Naive thymus-derived CD4-positive, alpha-beta T cell (primary cell): ENCODE measurements around the gene SLC39A1. TPM values are rescaled to one million over a fixed set of nuclear protein-coding genes. Genes with fewer than 3 reads are reported as not detected.
A peak's percentile ranks its signal among the peaks of the same experiment; 100 is the strongest.

Experiments used
- ATAC-seq: fragments of 150-1000 bp; cut with Tn5 transposase; 2 replicates; pipeline ENCODE4 v1.10.0; 2021; ENCODE audit warnings: mild to moderate bottlenecking, moderate library complexity
- CTCF ChIA-PET: fragments of 350-600 bp; sonication (Branson Sonifier 250); formaldehyde crosslinking; loops from one replicate; lab custom pipeline; 2021; ENCODE audit warnings: antibody characterized with exemption; lab: Charles Lee
- POLR2A ChIA-PET: fragments of 350-600 bp; sonication (Branson Sonifier 250); formaldehyde crosslinking; loops from one replicate; lab custom pipeline; 2021; ENCODE audit warnings: antibody characterized with exemption, inconsistent platforms; lab: Charles Lee
- DNase-seq, 9 donors: peaks; one replicate each; pipeline versions ENCODE4 v3.0.0 to v3.0.0-alpha.2; 2020 to 2022; ENCODE audit warnings: mixed read lengths in 1 of 9
- H3K27ac ChIP-seq: one replicate; pipeline ENCODE4 v1.7.0; 2013; ENCODE audit warnings: mild to moderate bottlenecking, low read depth, low read length, moderate library complexity
- H3K27me3 ChIP-seq, 2 donors: one replicate each; pipeline ENCODE4 v1.7.0; 2013; ENCODE audit warnings: low read length in 2 of 2, mild to moderate bottlenecking in 2 of 2, moderate library complexity in 2 of 2; ENCODE audit not compliant: control insufficient read depth in 2 of 2, insufficient read depth in 2 of 2
- H3K36me3 ChIP-seq, 3 experiments: 1 replicate in 2 of 3; 2 replicates in 1 of 3; pipeline ENCODE4 v1.7.0; 2013; ENCODE audit warnings: low read length in 3 of 3, mild to moderate bottlenecking in 3 of 3, moderate library complexity in 1 of 3; ENCODE audit not compliant: insufficient read depth in 3 of 3, control insufficient read depth in 2 of 3
- H3K4me1 ChIP-seq, 2 donors: one replicate each; pipeline ENCODE4 v1.7.0; 2013; ENCODE audit warnings: low read length in 2 of 2, mild to moderate bottlenecking in 2 of 2, moderate library complexity in 1 of 2; ENCODE audit not compliant: control insufficient read depth in 2 of 2, insufficient read depth in 2 of 2
- H3K4me3 ChIP-seq: 2 replicates; pipeline ENCODE4 v1.7.0; 2013; ENCODE audit warnings: mild to moderate bottlenecking, low read length
- H3K9me3 ChIP-seq, 3 experiments: 1 replicate in 2 of 3; 2 replicates in 1 of 3; pipeline ENCODE4 v1.7.0; 2013; ENCODE audit warnings: low read length in 3 of 3; ENCODE audit not compliant: control insufficient read depth in 2 of 3
- H3K27ac Mint-ChIP-seq, 9 donors: one replicate each; pipeline ENCODE4 v1.8.0; 2020 to 2022; ENCODE audit warnings: mixed read lengths in 9 of 9, mild to moderate bottlenecking in 8 of 9, moderate library complexity in 5 of 9, inconsistent platforms in 2 of 9
- H3K27me3 Mint-ChIP-seq, 5 donors: one replicate each; pipeline ENCODE4 v1.8.0; 2021 to 2022; ENCODE audit warnings: mixed read lengths in 5 of 5, mild to moderate bottlenecking in 1 of 5
- H3K36me3 Mint-ChIP-seq, 5 donors: one replicate each; pipeline ENCODE4 v1.8.0; 2020 to 2022; ENCODE audit warnings: mixed read lengths in 5 of 5, mild to moderate bottlenecking in 3 of 5, inconsistent platforms in 1 of 5
- H3K4me1 Mint-ChIP-seq, 7 donors: one replicate each; pipeline ENCODE4 v1.8.0; 2020 to 2022; ENCODE audit warnings: mixed read lengths in 7 of 7, mild to moderate bottlenecking in 3 of 7, inconsistent platforms in 1 of 7
- H3K4me3 Mint-ChIP-seq, 10 donors: one replicate each; pipeline ENCODE4 v1.8.0; 2020 to 2022; ENCODE audit warnings: mild to moderate bottlenecking in 10 of 10, mixed read lengths in 10 of 10, moderate library complexity in 6 of 10, inconsistent platforms in 2 of 10
- H3K9me3 Mint-ChIP-seq, 11 donors: one replicate each; pipeline ENCODE4 v1.8.0; 2020 to 2022; ENCODE audit warnings: mixed read lengths in 11 of 11, mild to moderate bottlenecking in 4 of 11, inconsistent platforms in 1 of 11, moderate library complexity in 1 of 11
- intact Hi-C, 2 donors: fragments of 100-400 bp; cut with micrococcal nuclease; formaldehyde crosslinking; loops; one replicate each; pipeline ENCODE4 v1.15.1; 2023
- polyA plus RNA-seq, 2 donors: library from polyadenylated mRNA; unstranded; fragments of 300-500 nt; fragmentation: Illumina TruSeq; gene quantifications; one replicate each; pipeline ENCODE4 v1.2.3, GENCODE V29; 2021
- total RNA-seq, 6 experiments: library from RNA in 5 of 6; stranded (reverse) in 5 of 6; gene quantifications; 1 replicate in 5 of 6; 2 replicates in 1 of 6; pipeline ENCODE4 v1.2.3 and lab custom pipeline; 2021 to 2026

The SLC39A1 gene
- total and polyA plus RNA-seq, 7 experiments from 2014 or later = 14.4 to 53.2 (median 22.3) TPM

DNA sequence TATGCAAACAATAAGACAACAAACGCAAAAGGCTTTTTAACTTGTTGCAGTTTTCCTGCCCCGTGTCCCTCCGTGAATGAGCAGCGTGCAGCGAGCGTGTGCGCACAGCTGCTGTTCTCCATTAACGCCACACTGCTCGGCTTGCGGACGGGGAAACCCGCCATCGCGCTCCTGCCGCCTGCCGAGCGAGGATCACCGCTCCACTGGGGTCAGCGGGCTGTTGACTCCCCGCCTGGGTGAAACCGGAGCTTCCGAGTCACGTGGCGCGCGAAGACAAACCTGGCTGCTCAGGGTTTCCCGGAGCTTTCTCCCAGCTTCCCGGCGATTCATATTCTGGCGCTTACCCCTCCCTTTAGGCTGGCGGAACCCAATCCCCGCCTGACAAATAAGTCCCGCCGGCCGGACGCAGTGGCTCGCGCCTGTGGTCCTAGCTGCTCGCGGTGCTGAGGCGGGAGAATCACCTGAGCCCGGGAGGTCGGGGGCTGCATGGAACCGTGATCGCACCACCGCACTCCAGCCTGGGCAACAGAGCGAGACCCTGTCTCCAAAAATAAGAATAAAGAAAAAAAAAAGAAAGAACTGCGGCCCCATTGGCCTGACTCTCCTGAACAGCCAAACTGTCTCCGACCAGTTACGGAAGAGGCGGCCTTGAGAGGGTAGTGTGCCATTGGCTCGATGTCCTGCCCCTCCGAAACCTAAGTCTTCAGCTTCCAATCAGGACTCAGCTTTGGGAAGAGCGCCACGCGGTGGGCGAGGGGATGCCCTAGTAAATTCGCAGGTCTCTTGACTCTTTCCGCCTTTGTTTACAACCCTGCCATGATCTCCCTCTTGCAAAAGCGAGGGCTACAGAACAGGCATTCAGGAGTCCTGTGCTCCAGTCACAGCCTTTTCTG lies 4.0 kb upstream of the SLC39A1 start, which contains the start of gene CREB3L4:
Gene CREB3L4, plus strand, starts transcription at position 796 of the 893 bp plus-strand sequence. CDS start 624 bp downstream, outside the sequence.
- peak within 1 kb of the TSS; percentile 89 for H3K4me3 ChIP-seq
- Mint-ChIP-seq H3K4me1 (peaks cover 27 to 72% (median 57%) of the 10 kb centered on the region in 7 donors), H3K27me3 (no peaks in the 10 kb centered on the region), H3K4me3 (peak within 1 kb of the TSS; percentile 83 to 97 (median 92)), H3K27ac (peak within 1 kb of the TSS; percentile 87 to 99 (median 94)), H3K36me3 (peaks cover 0 to 7% (median 0%) of the 10 kb centered on the region in 5 donors), H3K9me3 (no peaks in the 10 kb centered on the region)
- intact Hi-C loops = loop anchor here (1.0 to 10.0 kb wide), 9 partner anchors 9 to 987 kb away; partner anchors contain the start of genes JTB (in 2 of the 2), CRTC2 (in 1 of the 2), ILF2 (in 1 of the 2) and PBXIP1 (in 1 of the 2)
- H3K36me3 ChIP-seq = peaks cover 0 to 3% (median 0%) of the 10 kb centered on the region in 3 experiments
- peaks cover 31 to 40% of the 10 kb centered on the region in 2 donors for H3K4me1 ChIP-seq
- H3K27me3 ChIP-seq = no peaks in the 10 kb centered on the region
- POLR2A ChIA-PET = interaction anchor here (0.5 to 7.0 kb wide), 22 partner anchors 9 to 1892 kb away, joined by 3 to 128 read pairs (median 4); partner anchors contain the start of genes CRTC2, DENND4B, GATAD2B and JTB
- DNase-seq (peak; percentile 68 to 89 (median 84)), ATAC-seq (peak; percentile 91)
- CTCF ChIA-PET = interaction anchor here (0.6 to 2.2 kb wide), 14 partner anchors 11 to 387 kb away, joined by 3 to 11 read pairs (median 4); partner anchors contain the start of genes DENND4B, JTB and RAB13
- H3K9me3 ChIP-seq = no peaks in the 10 kb centered on the region
- peak within 1 kb of the TSS; percentile 79 for H3K27ac ChIP-seq

DNA sequence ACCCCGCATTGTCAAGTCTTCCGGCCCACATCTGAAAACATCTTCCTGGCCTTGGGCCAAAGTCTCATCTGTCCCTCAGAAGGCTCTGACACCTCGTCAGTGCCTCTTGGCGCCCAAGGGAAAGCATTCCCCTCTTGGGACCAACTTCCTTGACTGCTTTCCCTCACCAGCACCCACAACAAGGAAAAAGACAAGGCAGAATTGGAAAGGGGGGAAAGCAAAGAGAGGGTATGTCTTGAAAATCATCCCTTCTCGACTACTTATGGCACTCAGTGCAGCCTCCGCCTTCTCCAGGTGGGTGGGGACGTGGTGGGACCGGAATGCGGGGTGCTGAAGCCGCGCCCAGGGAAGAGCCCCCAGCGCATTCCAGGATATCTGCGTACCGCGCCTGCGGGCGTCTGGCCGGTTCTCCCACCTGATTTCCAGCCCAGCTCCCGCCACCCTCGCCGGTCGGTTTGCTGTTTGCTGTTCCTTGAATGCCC lies 554 bp upstream of the SLC39A1 start:
- Mint-ChIP-seq H3K4me3 (peak overlapping the region; percentile 87 to 96 (median 91)), H3K9me3 (no peaks in the 10 kb centered on the region), H3K27ac (peak overlapping the region; percentile 88 to 98 (median 93)), H3K36me3 (peaks cover 0 to 14% (median 0%) of the 10 kb centered on the region in 5 donors), H3K27me3 (no peaks in the 10 kb centered on the region), H3K4me1 (peaks cover 39 to 71% (median 62%) of the 10 kb centered on the region in 7 donors)
- POLR2A ChIA-PET = interaction anchor here (0.6 to 12.8 kb wide), 12 partner anchors 11 to 290 kb away, joined by 3 to 159 read pairs (median 7); partner anchors contain the start of genes DENND4B, GATAD2B, JTB and RAB13
- Histone ChIP-seq H3K4me3 (peak overlapping the region; percentile 91), H3K27me3 (no peaks in the 10 kb centered on the region), H3K4me1 (peaks cover 32 to 36% of the 10 kb centered on the region in 2 donors), H3K36me3 (peaks cover 0 to 8% (median 0%) of the 10 kb centered on the region in 3 experiments), H3K9me3 (no peaks in the 10 kb centered on the region), H3K27ac (peak overlapping the region; percentile 84)
- CTCF ChIA-PET = interaction anchor here (1.2 to 1.4 kb wide), 3 partner anchors 13 to 23 kb away, joined by 3 to 5 read pairs (median 3); partner anchors contain the start of gene JTB
- ATAC-seq = no peak
- no peak for DNase-seq
- intact Hi-C loops = loop anchor here (1.0 to 10.0 kb wide), 7 partner anchors 13 to 991 kb away; partner anchors contain the start of genes RPS27 (in 2 of the 2), JTB (in 1 of the 2), PBXIP1 (in 1 of the 2) and S100A6 (in 1 of the 2)

DNA sequence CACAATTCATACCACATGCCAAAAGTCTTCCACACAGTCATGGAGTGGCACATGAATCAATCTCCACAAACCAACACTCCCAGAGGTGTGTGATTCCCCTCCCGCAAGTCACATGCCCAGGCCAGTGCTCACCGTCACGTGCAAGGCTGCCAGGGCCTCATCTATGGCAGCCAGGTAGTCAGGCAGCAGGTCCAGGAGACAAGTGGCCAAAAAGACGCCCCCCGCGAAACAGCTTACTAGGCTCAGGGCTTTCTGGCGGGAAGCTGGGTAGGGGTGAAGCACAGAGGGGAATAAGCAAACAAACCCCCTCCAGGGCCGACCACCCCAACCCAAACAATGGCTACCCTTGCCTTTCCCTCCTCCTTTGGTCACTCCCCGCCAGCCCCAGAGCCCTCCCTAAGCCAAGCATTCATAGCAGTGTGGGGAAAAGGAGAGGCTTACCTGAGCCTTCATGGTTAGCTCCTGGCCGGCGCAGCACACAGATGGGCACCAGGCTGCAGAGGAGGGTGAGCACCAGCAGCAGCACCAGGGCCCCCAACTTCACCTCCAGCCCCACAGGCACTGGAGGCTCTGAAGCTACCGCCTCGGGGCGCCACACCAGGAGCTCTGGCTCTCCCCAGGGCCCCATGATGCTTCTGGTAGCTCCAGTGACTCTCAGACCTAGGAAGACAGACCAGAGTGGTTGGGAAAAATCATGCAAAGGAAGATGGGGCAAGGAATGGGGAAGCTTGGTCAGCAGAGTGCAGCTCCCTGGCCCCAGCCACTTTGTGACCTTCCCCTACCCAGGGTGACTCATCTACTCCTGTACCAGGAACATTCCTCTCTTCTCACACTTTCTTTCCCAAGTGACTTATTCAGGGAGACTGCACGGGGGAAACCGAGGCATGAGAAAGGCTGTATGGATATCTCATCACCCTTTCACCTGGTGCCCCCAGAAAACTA lies 978 bp downstream of the SLC39A1 start:
- H3K9me3 Mint-ChIP-seq = no peaks in the 10 kb centered on the region
- peak overlapping the region; percentile 87 to 96 (median 91) for H3K4me3 Mint-ChIP-seq
- no peak for ATAC-seq
- Histone ChIP-seq H3K4me3 (peak overlapping the region; percentile 91), H3K4me1 (peaks cover 30 to 33% of the 10 kb centered on the region in 2 donors), H3K27ac (peak overlapping the region; percentile 84), H3K9me3 (no peaks in the 10 kb centered on the region), H3K36me3 (peaks cover 0 to 15% (median 0%) of the 10 kb centered on the region in 3 experiments), H3K27me3 (no peaks in the 10 kb centered on the region)
- no peaks in the 10 kb centered on the region for H3K27me3 Mint-ChIP-seq
- peaks cover 0 to 14% (median 0%) of the 10 kb centered on the region in 5 donors for H3K36me3 Mint-ChIP-seq
- ChIA-PET POLR2A (interaction anchor here (0.5 to 12.8 kb wide), 15 partner anchors 9 to 1835 kb away, joined by 3 to 159 read pairs (median 6); partner anchors contain the start of genes DENND4B, GATAD2B, JTB and RAB13), CTCF (interaction anchor here (0.9 to 1.3 kb wide), 5 partner anchors 17 to 165 kb away, joined by 3 to 5 read pairs (median 4); no protein-coding TSS in a partner anchor)
- peaks cover 34 to 68% (median 61%) of the 10 kb centered on the region in 7 donors for H3K4me1 Mint-ChIP-seq
- DNase-seq = no peak
- intact Hi-C loops = loop anchor here (1.0 to 10.0 kb wide), 7 partner anchors 15 to 992 kb away; partner anchors contain the start of genes RPS27 (in 2 of the 2), JTB (in 1 of the 2), PBXIP1 (in 1 of the 2) and S100A6 (in 1 of the 2)
- peak overlapping the region; percentile 88 to 98 (median 93) for H3K27ac Mint-ChIP-seq

DNA sequence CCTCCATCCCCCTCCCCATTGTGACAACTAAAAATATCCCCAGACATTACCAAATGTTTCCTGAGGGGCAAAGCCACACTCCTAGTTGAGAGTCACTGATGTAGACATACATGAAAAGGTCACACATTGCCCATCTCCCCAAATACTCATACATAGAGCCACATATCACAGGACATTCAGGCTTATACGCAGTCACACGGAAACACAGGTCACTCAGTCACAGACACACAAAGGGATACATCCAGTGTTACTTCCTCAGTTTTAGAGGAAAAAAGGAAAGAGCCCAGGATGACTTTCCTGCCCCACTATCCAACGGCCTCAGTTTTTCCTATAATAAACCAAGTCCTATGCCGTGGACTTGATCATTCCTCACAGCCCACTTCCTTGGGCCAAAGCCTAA lies 1.9 kb downstream of the SLC39A1 start:
- H3K4me1 Mint-ChIP-seq = peaks cover 36 to 69% (median 63%) of the 10 kb centered on the region in 7 donors
- ATAC-seq (no peak), DNase-seq (no peak)
- peaks cover 0 to 17% (median 0%) of the 10 kb centered on the region in 5 donors for H3K36me3 Mint-ChIP-seq
- peaks cover 30 to 35% of the 10 kb centered on the region in 2 donors for H3K4me1 ChIP-seq
- no peak overlapping the region for H3K4me3 ChIP-seq
- no peaks in the 10 kb centered on the region for H3K27me3 ChIP-seq
- H3K9me3 ChIP-seq = no peaks in the 10 kb centered on the region
- no peaks in the 10 kb centered on the region for H3K9me3 Mint-ChIP-seq
- peaks cover 0 to 13% (median 0%) of the 10 kb centered on the region in 3 experiments for H3K36me3 ChIP-seq
- H3K4me3 Mint-ChIP-seq = peak overlapping the region; percentile 28 to 94 (median 88)
- intact Hi-C loops = loop anchor here (10.0 kb wide), 2 partner anchors 427 to 993 kb away; partner anchors contain the start of genes PBXIP1 (in 1 of the 2) and S100A6 (in 1 of the 2)
- no peak overlapping the region for H3K27ac ChIP-seq
- peak overlapping the region in 8 of 9 donors; percentile 1 to 97 (median 84) for H3K27ac Mint-ChIP-seq
- CTCF ChIA-PET = interaction anchor here (0.9 kb wide), 1 partner anchor 26 kb away, joined by 4 read pairs; no protein-coding TSS in a partner anchor
- POLR2A ChIA-PET = interaction anchor here (0.6 to 12.8 kb wide), 4 partner anchors 11 to 18 kb away, joined by 3 to 159 read pairs (median 22); partner anchors contain the start of genes DENND4B and JTB
- no peaks in the 10 kb centered on the region for H3K27me3 Mint-ChIP-seq

DNA sequence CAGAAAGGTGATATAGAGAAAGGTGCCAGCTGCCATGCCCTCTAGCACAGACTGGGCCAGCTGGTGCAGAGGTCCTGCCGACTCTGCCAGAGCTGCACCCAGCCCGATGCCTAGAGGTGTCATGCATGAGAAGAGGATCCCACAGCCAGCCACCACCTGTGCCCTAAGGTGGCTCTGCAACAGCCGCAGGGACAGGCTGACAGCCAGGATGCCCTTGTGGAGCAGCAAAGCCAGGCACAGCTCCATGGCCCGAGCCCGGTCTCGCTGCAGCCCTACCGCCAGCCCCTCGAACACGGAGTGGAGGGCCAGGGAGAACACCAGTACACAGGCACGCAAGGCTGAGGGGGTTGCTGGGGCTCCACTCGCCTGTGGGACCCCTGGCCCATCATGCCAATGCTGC lies 3.1 kb downstream of the SLC39A1 start:
- ChIA-PET CTCF (no interaction called here), POLR2A (interaction anchor here (0.7 to 12.8 kb wide), 5 partner anchors 8 to 33 kb away, joined by 3 to 159 read pairs (median 30); partner anchors contain the start of genes CREB3L4, DENND4B and RPS27)
- no peaks in the 10 kb centered on the region for H3K27me3 ChIP-seq
- H3K4me1 ChIP-seq = peaks cover 31 to 39% of the 10 kb centered on the region in 2 donors
- peaks cover 36 to 70% (median 62%) of the 10 kb centered on the region in 7 donors for H3K4me1 Mint-ChIP-seq
- H3K36me3 ChIP-seq = peaks cover 0 to 13% (median 0%) of the 10 kb centered on the region in 3 experiments
- H3K36me3 Mint-ChIP-seq = peaks cover 0 to 13% (median 0%) of the 10 kb centered on the region in 5 donors
- ATAC-seq = no peak
- H3K27me3 Mint-ChIP-seq = no peaks in the 10 kb centered on the region
- H3K27ac ChIP-seq = no peak overlapping the region
- DNase-seq = no peak
- no peaks in the 10 kb centered on the region for H3K9me3 ChIP-seq
- no peaks in the 10 kb centered on the region for H3K9me3 Mint-ChIP-seq
- H3K4me3 ChIP-seq = no peak overlapping the region
- intact Hi-C loops = loop anchor here (10.0 kb wide), 2 partner anchors 425 to 995 kb away; partner anchors contain the start of genes PBXIP1 (in 1 of the 2) and S100A6 (in 1 of the 2)
- peak overlapping the region in 7 of 9 donors; percentile 7 to 97 (median 90) for H3K27ac Mint-ChIP-seq
- H3K4me3 Mint-ChIP-seq = peak overlapping the region in 1 of 10 donors; percentile 41
